ENCODE results near the gene PRG3. TPM values are rescaled to one million over a fixed set of nuclear protein-coding genes. Genes with fewer than 3 reads are reported as not detected.

PRG3 gene
- total and polyA plus RNA-seq, 2 experiments from 2014 or later: not detected

- DNase-seq (ENCODE audit: low read depth in 1 of 2, low spot score in 1 of 2): no peak
- Histone ChIP-seq H3K4me3 (no peak overlapping the region), H3K27ac (no peak overlapping the region), H3K27me3 (no peaks in the 10 kb centered on the region), H3K36me3 (no peaks in the 10 kb centered on the region), H3K4me1 (ENCODE audit: low read depth) (no peaks in the 10 kb centered on the region), H3K9me3 (ENCODE audit: low read depth) (no peaks in the 10 kb centered on the region)
- TF ChIP-seq CTCF (IDR thresholded peaks at IDR 0.05; ENCODE audit: low read depth, low read length): no peak
These were observed 2.8 kb downstream of the PRG3 start for GRCh38 chr11:57378186-57378585.

DNA sequence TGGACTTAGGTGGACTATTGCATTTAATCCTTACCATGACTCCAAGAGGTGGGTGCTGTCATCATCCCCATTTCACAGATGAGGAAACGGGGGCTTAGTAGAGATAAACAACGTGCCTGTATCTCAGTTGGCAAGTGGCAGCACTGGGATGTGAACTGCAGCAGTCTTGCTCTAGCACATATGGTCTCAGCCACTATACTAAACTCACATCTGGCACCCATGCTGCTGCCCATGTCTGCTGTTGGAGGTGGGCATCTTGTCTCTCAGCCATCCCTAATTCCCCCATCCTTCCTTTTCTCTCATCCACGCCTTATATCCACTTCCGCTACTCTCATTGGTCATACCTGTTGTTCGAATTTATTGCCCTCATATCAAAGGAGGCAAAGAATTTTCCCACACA lies 3.8 kb downstream of the PRG3 start:
- Histone ChIP-seq H3K36me3 (no peaks in the 10 kb centered on the region), H3K9me3 (ENCODE audit: low read depth) (no peaks in the 10 kb centered on the region), H3K27ac (no peak overlapping the region), H3K4me1 (ENCODE audit: low read depth) (no peaks in the 10 kb centered on the region), H3K4me3 (no peak overlapping the region), H3K27me3 (no peaks in the 10 kb centered on the region)
- DNase-seq (ENCODE audit: low read depth in 1 of 2, low spot score in 1 of 2): no peak
- no peak for TF ChIP-seq CTCF (IDR thresholded peaks at IDR 0.05; ENCODE audit: low read depth, low read length)

DNA sequence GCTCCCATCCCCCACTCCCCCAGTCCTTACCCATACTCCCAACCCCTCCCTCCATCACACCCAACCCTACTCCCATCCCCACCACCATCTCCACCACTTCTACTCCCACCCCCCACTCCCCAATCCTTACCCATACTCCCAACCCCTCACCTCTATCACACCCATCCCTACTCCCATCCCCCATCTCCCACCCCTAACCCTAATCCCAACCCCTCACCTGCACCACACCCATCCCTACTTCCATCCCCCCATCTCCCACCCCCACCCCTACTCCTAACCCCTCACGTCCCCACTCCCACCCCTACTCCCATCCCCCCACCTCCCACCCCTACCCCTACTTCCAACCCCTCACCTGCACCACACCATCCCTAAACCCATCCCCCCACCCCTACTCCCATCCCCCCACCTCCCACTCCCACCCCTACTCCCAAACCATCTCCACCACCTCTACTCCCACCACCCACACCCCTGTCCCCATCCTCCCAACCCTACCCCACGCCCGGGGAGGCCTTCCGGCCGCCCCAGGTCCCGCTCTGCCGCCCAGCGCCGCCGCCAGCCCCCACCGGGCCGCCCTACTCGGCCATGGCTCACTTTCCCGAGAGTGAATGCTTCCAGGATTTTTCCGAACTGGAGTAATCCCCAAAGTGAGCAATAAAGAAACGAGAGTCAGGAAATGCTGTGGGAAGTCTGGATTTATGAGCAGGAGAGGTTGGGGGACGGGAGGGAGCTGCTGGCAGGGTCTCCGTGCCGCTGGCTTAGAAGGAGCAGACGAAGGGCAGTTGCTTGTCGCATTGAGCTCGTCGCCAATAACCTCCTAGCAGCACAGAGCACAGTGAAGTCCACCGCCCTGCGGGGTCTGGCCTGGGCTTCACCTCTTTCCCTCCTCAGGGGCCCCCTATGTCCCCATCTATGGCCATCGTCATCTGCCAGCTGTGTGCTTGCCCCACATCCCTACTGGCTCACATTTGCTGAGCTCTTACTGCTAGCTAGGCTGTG lies 4.6 kb downstream of the PRG3 start:
- H3K27me3 ChIP-seq: no peaks in the 10 kb centered on the region
- TF ChIP-seq CTCF (IDR thresholded peaks at IDR 0.05; ENCODE audit: low read depth, low read length): no peak
- no peaks in the 10 kb centered on the region for H3K4me1 ChIP-seq (ENCODE audit: low read depth)
- no peak overlapping the region for H3K4me3 ChIP-seq
- no peaks in the 10 kb centered on the region for H3K9me3 ChIP-seq (ENCODE audit: low read depth)
- DNase-seq (ENCODE audit: low read depth in 1 of 2, low spot score in 1 of 2): no peak
- H3K27ac ChIP-seq: no peak overlapping the region
- H3K36me3 ChIP-seq: no peaks in the 10 kb centered on the region

GRCh38 chr11:57375490-57375889 lies 5.5 kb downstream of the PRG3 start:
- no peaks in the 10 kb centered on the region for H3K9me3 ChIP-seq (ENCODE audit: low read depth)
- DNase-seq (ENCODE audit: low read depth in 1 of 2, low spot score in 1 of 2): no peak
- no peak overlapping the region for H3K27ac ChIP-seq
- no peak for TF ChIP-seq CTCF (IDR thresholded peaks at IDR 0.05; ENCODE audit: low read depth, low read length)
- H3K27me3 ChIP-seq: no peaks in the 10 kb centered on the region
- H3K4me3 ChIP-seq: no peak overlapping the region
- H3K4me1 ChIP-seq (ENCODE audit: low read depth): no peaks in the 10 kb centered on the region
- no peaks in the 10 kb centered on the region for H3K36me3 ChIP-seq

- Histone ChIP-seq H3K27me3 (no peaks in the 10 kb centered on the region), H3K9me3 (ENCODE audit: low read depth) (no peaks in the 10 kb centered on the region), H3K4me1 (ENCODE audit: low read depth) (no peaks in the 10 kb centered on the region), H3K36me3 (no peaks in the 10 kb centered on the region), H3K4me3 (no peak overlapping the region), H3K27ac (no peak overlapping the region)
- no peak for TF ChIP-seq CTCF (IDR thresholded peaks at IDR 0.05; ENCODE audit: low read depth, low read length)
- DNase-seq (ENCODE audit: low read depth in 1 of 2, low spot score in 1 of 2): no peak
These were observed 6.0 kb downstream of the PRG3 start for GRCh38 chr11:57374966-57375365.

All from cardiac muscle cell (in vitro differentiated cells and primary cell).